Kidney (tissue), 14 donors: ENCODE results near the gene DAND5. TPM values are rescaled to one million over a fixed set of nuclear protein-coding genes. Genes with fewer than 3 reads are reported as not detected.

Source experiments
- DNase-seq, 5 donors: peaks; one replicate each; pipeline ENCODE4 v3.0.0-alpha.2; 2013 to 2020
- FAIRE-seq: peaks from 2 replicates; lab custom pipeline; 2012; peaks lifted over from hg19 to GRCh38; lab: Jason Lieb, UNC
- H3K27ac ChIP-seq, 2 donors: one replicate each; pipeline ENCODE4 v1.7.0; 2013; ENCODE audit warnings: low read depth in 2 of 2, low read length in 2 of 2, inconsistent platforms in 1 of 2
- H3K27me3 ChIP-seq: one replicate; pipeline ENCODE4 v1.7.1; 2013; ENCODE audit warnings: low read length, inconsistent platforms; ENCODE audit not compliant: control insufficient read depth, insufficient read depth
- H3K36me3 ChIP-seq, 3 donors: one replicate each; pipeline versions ENCODE4 v1.7.0 to v1.7.1; 2013; ENCODE audit warnings: low read length in 3 of 3, control low read depth in 1 of 3, inconsistent platforms in 1 of 3; ENCODE audit not compliant: insufficient read depth in 3 of 3, control insufficient read depth in 2 of 3
- H3K4me1 ChIP-seq, 3 donors: one replicate each; pipeline versions ENCODE4 v1.7.0 to v1.7.1; 2013; ENCODE audit warnings: low read length in 3 of 3, inconsistent platforms in 1 of 3, low read depth in 1 of 3; ENCODE audit not compliant: control insufficient read depth in 2 of 3, insufficient read depth in 2 of 3
- H3K4me3 ChIP-seq, 3 donors: one replicate each; pipeline versions ENCODE4 v1.7.0 to v1.8.1; 2013; ENCODE audit warnings: low read length in 3 of 3, control low read depth in 1 of 3, inconsistent platforms in 1 of 3
- H3K9ac ChIP-seq, 3 donors: one replicate each; pipeline versions ENCODE4 v1.7.0 to v1.7.1; 2013; ENCODE audit warnings: low read length in 3 of 3, control low read depth in 1 of 3, inconsistent platforms in 1 of 3
- H3K9me3 ChIP-seq, 3 donors: one replicate each; pipeline versions ENCODE4 v1.7.0 to v1.7.1; 2013; ENCODE audit warnings: low read length in 3 of 3, control low read depth in 1 of 3, inconsistent platforms in 1 of 3; ENCODE audit not compliant: control insufficient read depth in 2 of 3, insufficient read depth in 1 of 3
- CTCF ChIP-seq: IDR thresholded peaks from 3 replicates; pipeline ENCODE4 v1.5.1; 2012; ENCODE audit warnings: mild to moderate bottlenecking, moderate library complexity, borderline replicate concordance; ENCODE audit not compliant: insufficient read depth; ENCODE audit errors: extremely low read depth
- intact Hi-C: fragments of 100-400 bp; cut with DNase I; formaldehyde crosslinking; loops from one replicate; pipeline ENCODE4 v1.11.1; 2022
- polyA plus RNA-seq: library from polyadenylated mRNA; stranded (reverse); fragments of 350-450 nt; fragmentation: Illumina TruSeq; extraction: RNeasy Lipid Tissue Mini Kit (QIAGEN cat#74804); gene quantifications from one replicate; pipeline ENCODE4 v1.2.3, GENCODE V29; 2014; ENCODE audit warnings: low read depth, low replicate concordance; ENCODE audit not compliant: insufficient read depth
- total RNA-seq: library from RNA; stranded (reverse); fragmentation: NEBNext Ultra II Directional; extraction: Animal tissue kit (Norgen Biotek cat#: 25700); gene quantifications from one replicate; pipeline ENCODE4 v1.2.1, GENCODE V29; 2021
- donor health status: control.
- donor health status: control.
- donor health status: control.
- donor health status: control.
- donor health status: control.
- donor health status: DM: yes; HTN: yes; CAD: no.
- donor health status: Normal renal cell carcinoma (clear cell type).

DAND5 gene
- total and polyA plus RNA-seq, 2 donors from 2014 or later, result not detected

- Histone ChIP-seq H3K9ac (peak overlapping the region; percentile 91 to 93 (median 93)), H3K27ac (peak overlapping the region; percentile 91 to 92), H3K36me3 (peaks cover 15 to 34% (median 18%) of the 10 kb centered on the region in 3 donors), H3K4me3 (peak overlapping the region; percentile 91 to 96 (median 91)), H3K9me3 (no peaks in the 10 kb centered on the region), H3K27me3 (no peaks in the 10 kb centered on the region), H3K4me1 (peaks cover 0 to 33% (median 30%) of the 10 kb centered on the region in 3 donors)
- no peak for TF ChIP-seq CTCF
- intact Hi-C loops, result no loop called here
- DNase-seq (peak; percentile 50 to 78 (median 66)), FAIRE-seq (no peak)
These were observed 30.4 kb upstream of the DAND5 start for GRCh38 chr19:12938779-12939601.

GRCh38 chr19:12939975-12940423 is 29.4 kb upstream of the DAND5 start:
- no peak for FAIRE-seq
- Histone ChIP-seq H3K4me3 (peak overlapping the region; percentile 22 to 91 (median 91)), H3K36me3 (peaks cover 18 to 34% (median 21%) of the 10 kb centered on the region in 3 donors), H3K27me3 (no peaks in the 10 kb centered on the region), H3K9me3 (no peaks in the 10 kb centered on the region), H3K4me1 (peaks cover 0 to 33% (median 26%) of the 10 kb centered on the region in 3 donors), H3K9ac (peak overlapping the region in 1 of 3 donors; percentile 91), H3K27ac (no peak overlapping the region)
- DNase-seq, result peak in 1 of 5 donors; percentile 54
- TF ChIP-seq CTCF, result no peak
- intact Hi-C loops, result no loop called here

GRCh38 chr19:12940897-12941296 is 28.5 kb upstream of the DAND5 start:
- no peak for TF ChIP-seq CTCF
- no peak overlapping the region for H3K9ac ChIP-seq
- DNase-seq (no peak), FAIRE-seq (no peak)
- no peak overlapping the region for H3K27ac ChIP-seq
- H3K36me3 ChIP-seq, result peaks cover 18 to 34% (median 21%) of the 10 kb centered on the region in 3 donors
- intact Hi-C loops, result no loop called here
- H3K27me3 ChIP-seq, result no peaks in the 10 kb centered on the region
- H3K9me3 ChIP-seq, result no peaks in the 10 kb centered on the region
- H3K4me3 ChIP-seq, result peak overlapping the region in 1 of 3 donors; percentile 6
- H3K4me1 ChIP-seq, result peaks cover 0 to 33% (median 26%) of the 10 kb centered on the region in 3 donors
